Epithelial cell of esophagus (primary cell): Measurements from ENCODE around the gene KLHL11.

Source experiments
- DNase-seq: peaks from one replicate; pipeline ENCODE4 v3.0.0; 2010; ENCODE audit warnings: low read depth
- H3K4me3 ChIP-seq: 2 replicates; pipeline ENCODE4 v1.5.1; 2011; ENCODE audit warnings: mild to moderate bottlenecking, low read length, control low read depth
- CTCF ChIP-seq: IDR thresholded peaks from 2 replicates; pipeline ENCODE4 v1.5.1; 2011; ENCODE audit warnings: low read depth, mild to moderate bottlenecking, low read length, control low read depth, inconsistent platforms; ENCODE audit not compliant: insufficient read depth; ENCODE audit errors: missing control alignments

The KLHL11 gene

GRCh38 chr17:41871789-41872188 lies 6.6 kb upstream of the KLHL11 start:
- H3K4me3 ChIP-seq: no peak overlapping the region
- no peak for DNase-seq
- TF ChIP-seq CTCF: no peak

GRCh38 chr17:41870627-41871026 lies 5.4 kb upstream of the KLHL11 start:
- H3K4me3 ChIP-seq: no peak overlapping the region
- TF ChIP-seq CTCF: no peak
- peak; percentile 27 for DNase-seq

- no peak for DNase-seq
- TF ChIP-seq CTCF: no peak
- H3K4me3 ChIP-seq: no peak overlapping the region
Measured at GRCh38 chr17:41870097-41870496, 4.9 kb upstream of the KLHL11 start.

GRCh38 chr17:41869426-41869825 lies 4.2 kb upstream of the KLHL11 start:
- H3K4me3 ChIP-seq: no peak overlapping the region
- no peak for TF ChIP-seq CTCF
- DNase-seq: peak; percentile 85

GRCh38 chr17:41868568-41868967 lies 3.3 kb upstream of the KLHL11 start:
- no peak for TF ChIP-seq CTCF
- DNase-seq: no peak
- no peak overlapping the region for H3K4me3 ChIP-seq

- no peak for TF ChIP-seq CTCF
- DNase-seq: no peak
- peak overlapping the region; percentile 36 for H3K4me3 ChIP-seq
Measured at GRCh38 chr17:41865596-41865893, 322 bp upstream of the KLHL11 start.

GRCh38 chr17:41864498-41864835 lies 756 bp downstream of the KLHL11 start:
- DNase-seq: no peak
- no peak for TF ChIP-seq CTCF
- peak overlapping the region; percentile 91 for H3K4me3 ChIP-seq
